ENCODE results near the gene CLC.

DNA sequence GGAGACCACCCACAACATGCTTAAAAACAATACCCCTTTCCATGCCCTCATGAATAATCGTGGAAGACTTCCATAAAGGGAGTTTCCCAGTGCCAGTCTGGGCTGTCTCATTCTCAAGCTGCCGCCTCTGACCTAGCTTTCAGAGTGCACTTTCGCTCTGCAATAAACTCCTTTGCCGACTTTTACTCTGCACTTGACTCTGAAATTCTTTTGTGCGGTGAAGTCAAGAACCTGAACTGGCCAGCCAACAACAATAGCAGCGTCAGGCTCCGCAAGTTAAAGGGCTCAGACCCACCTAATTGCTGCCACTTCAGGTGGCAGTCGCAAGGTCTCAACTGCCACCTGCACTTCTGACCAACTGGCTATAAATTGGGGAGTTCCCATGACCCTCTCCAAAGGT lies 30.5 kb upstream of the CLC start:
- TF ChIP-seq GATA2 (IDR thresholded peaks at IDR 0.05; ENCODE audit: low read depth, low read length) (no peak), GATA3 (IDR thresholded peaks at IDR 0.05; ENCODE audit: low read depth, low read length) (no peak)

Data from SH-SY5Y (cell line).